Tibial nerve (tissue), 4 donors: ENCODE results near the gene LGR5. TPM values are rescaled to one million over a fixed set of nuclear protein-coding genes. Genes with fewer than 3 reads are reported as not detected.

Source experiments
- DNase-seq, 2 donors: peaks; one replicate each; pipeline ENCODE4 v3.0.0-alpha.2; 2019; ENCODE audit warnings: low spot score in 2 of 2
- H3K27ac ChIP-seq, 4 donors: fragments of 200-600 bp; sonication (generic) in 3 of 4; one replicate each; pipeline ENCODE4 v1.5.1; 2017 to 2019; ENCODE audit warnings: mild to moderate bottlenecking in 1 of 4
- H3K27me3 ChIP-seq, 2 donors: fragments of 200-600 bp; sonication (generic) in 1 of 2; one replicate each; pipeline versions ENCODE4 v1.5.1 to v1.6.0; 2017 to 2019
- H3K36me3 ChIP-seq, 3 donors: fragments of 200-600 bp; sonication (generic); one replicate each; pipeline ENCODE4 v1.5.1; 2018 to 2019
- H3K4me1 ChIP-seq, 4 donors: fragments of 200-600 bp; sonication (generic) in 3 of 4; one replicate each; pipeline ENCODE4 v1.5.1; 2017 to 2019
- H3K4me3 ChIP-seq, 4 donors: fragments of 200-600 bp; sonication (generic) in 3 of 4; one replicate each; pipeline ENCODE4 v1.5.1; 2017 to 2019; ENCODE audit warnings: mild to moderate bottlenecking in 1 of 4, moderate library complexity in 1 of 4
- H3K9me3 ChIP-seq, 4 donors: fragments of 200-600 bp; sonication (generic) in 3 of 4; one replicate each; pipeline ENCODE4 v1.5.1; 2017 to 2019
- EP300 ChIP-seq, 2 donors: sonication (generic); formaldehyde crosslinking; IDR thresholded peaks; one replicate each; pipeline ENCODE4 v1.6.1; 2017; ENCODE audit warnings: antibody characterized with exemption in 2 of 2, mild to moderate bottlenecking in 1 of 2
- POLR2A ChIP-seq, 2 donors: fragments of 450-650 bp; IDR thresholded peaks; one replicate each; pipeline ENCODE4 v1.6.1; 2017; ENCODE audit warnings: antibody characterized with exemption in 2 of 2, mild to moderate bottlenecking in 2 of 2, moderate library complexity in 2 of 2
- WGBS, 2 donors: methylation state at CpG; one replicate each; pipeline ENCODE4 v1.1.5; 2018; 5-methylcytosine and 5-hydroxymethylcytosine counted together
- total RNA-seq, 4 donors: library from RNA; depleted of rRNA; stranded (reverse); fragments of >200 nt; gene quantifications; one replicate each; pipeline ENCODE4 v1.1.0, GENCODE V29; 2016
- TF ChIP-seq, protein P1 (sequence below), 5 experiments: fragments of 200-600 bp in 3 of 5; fragments of 450-650 bp in 2 of 5; sonication (generic) in 3 of 5; IDR thresholded peaks; one replicate each; pipeline ENCODE4 v1.5.1; 2016 to 2019; ENCODE audit warnings: antibody characterized with exemption in 5 of 5, mild to moderate bottlenecking in 3 of 5, moderate library complexity in 2 of 5

LGR5 gene
- total RNA-seq, 4 donors from 2014 or later = 1.6 to 11.1 (median 7.7) TPM

- Histone ChIP-seq H3K36me3 (no peaks in the 10 kb centered on the region), H3K27ac (no peak overlapping the region), H3K4me1 (no peaks in the 10 kb centered on the region), H3K4me3 (no peak overlapping the region), H3K27me3 (no peaks in the 10 kb centered on the region), H3K9me3 (no peaks in the 10 kb centered on the region)
- no peak for DNase-seq
- TF ChIP-seq, protein P1, sequence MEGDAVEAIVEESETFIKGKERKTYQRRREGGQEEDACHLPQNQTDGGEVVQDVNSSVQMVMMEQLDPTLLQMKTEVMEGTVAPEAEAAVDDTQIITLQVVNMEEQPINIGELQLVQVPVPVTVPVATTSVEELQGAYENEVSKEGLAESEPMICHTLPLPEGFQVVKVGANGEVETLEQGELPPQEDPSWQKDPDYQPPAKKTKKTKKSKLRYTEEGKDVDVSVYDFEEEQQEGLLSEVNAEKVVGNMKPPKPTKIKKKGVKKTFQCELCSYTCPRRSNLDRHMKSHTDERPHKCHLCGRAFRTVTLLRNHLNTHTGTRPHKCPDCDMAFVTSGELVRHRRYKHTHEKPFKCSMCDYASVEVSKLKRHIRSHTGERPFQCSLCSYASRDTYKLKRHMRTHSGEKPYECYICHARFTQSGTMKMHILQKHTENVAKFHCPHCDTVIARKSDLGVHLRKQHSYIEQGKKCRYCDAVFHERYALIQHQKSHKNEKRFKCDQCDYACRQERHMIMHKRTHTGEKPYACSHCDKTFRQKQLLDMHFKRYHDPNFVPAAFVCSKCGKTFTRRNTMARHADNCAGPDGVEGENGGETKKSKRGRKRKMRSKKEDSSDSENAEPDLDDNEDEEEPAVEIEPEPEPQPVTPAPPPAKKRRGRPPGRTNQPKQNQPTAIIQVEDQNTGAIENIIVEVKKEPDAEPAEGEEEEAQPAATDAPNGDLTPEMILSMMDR (IDR thresholded peaks at IDR 0.05) = no peak
- no peak for TF ChIP-seq EP300 (IDR thresholded peaks at IDR 0.05)
- no peak for TF ChIP-seq POLR2A (IDR thresholded peaks at IDR 0.05)
- WGBS, 2 donors = 47 to 62% methylated on average over 1 of the region's 1 CpG
Observed at GRCh38 chr12:71585218-71585617, 145.6 kb downstream of the LGR5 start.

- Histone ChIP-seq H3K9me3 (no peaks in the 10 kb centered on the region), H3K36me3 (no peaks in the 10 kb centered on the region), H3K27ac (no peak overlapping the region), H3K27me3 (no peaks in the 10 kb centered on the region), H3K4me3 (no peak overlapping the region), H3K4me1 (no peaks in the 10 kb centered on the region)
- no peak for DNase-seq
- 79 to 84% methylated on average over 2 of the region's 2 CpGs for WGBS, 2 donors
- TF ChIP-seq EP300 (IDR thresholded peaks at IDR 0.05) = no peak
Observed at GRCh38 chr12:71587012-71587411, 147.4 kb downstream of the LGR5 start.

GRCh38 chr12:71589478-71589881 is 149.9 kb downstream of the LGR5 start:
- 72 to 76% methylated on average over 4 of the region's 4 CpGs for WGBS, 2 donors
- no peak overlapping the region for H3K4me3 ChIP-seq
- peaks cover 0 to 5% of the 10 kb centered on the region in 2 donors for H3K27me3 ChIP-seq
- H3K4me1 ChIP-seq = no peaks in the 10 kb centered on the region
- DNase-seq = no peak
- no peaks in the 10 kb centered on the region for H3K36me3 ChIP-seq
- TF ChIP-seq EP300 (IDR thresholded peaks at IDR 0.05) (no peak), POLR2A (IDR thresholded peaks at IDR 0.05) (no peak)
- TF ChIP-seq, protein P1 (IDR thresholded peaks at IDR 0.05) = no peak
- H3K9me3 ChIP-seq = no peaks in the 10 kb centered on the region
- no peak overlapping the region for H3K27ac ChIP-seq

GRCh38 chr12:71591601-71592000 is 152.0 kb downstream of the LGR5 start:
- Histone ChIP-seq H3K36me3 (no peaks in the 10 kb centered on the region), H3K27me3 (peaks cover 0 to 5% of the 10 kb centered on the region in 2 donors), H3K9me3 (no peaks in the 10 kb centered on the region), H3K4me1 (no peaks in the 10 kb centered on the region), H3K27ac (no peak overlapping the region), H3K4me3 (no peak overlapping the region)
- 52 to 54% methylated on average over 2 of the region's 2 CpGs for WGBS, 2 donors
- TF ChIP-seq, protein P1 (IDR thresholded peaks at IDR 0.05) = no peak
- TF ChIP-seq POLR2A (IDR thresholded peaks at IDR 0.05) (no peak), EP300 (IDR thresholded peaks at IDR 0.05) (no peak)
- no peak for DNase-seq

- Histone ChIP-seq H3K27me3 (peaks cover 0 to 5% of the 10 kb centered on the region in 2 donors), H3K4me1 (no peaks in the 10 kb centered on the region), H3K27ac (no peak overlapping the region), H3K4me3 (no peak overlapping the region), H3K36me3 (no peaks in the 10 kb centered on the region), H3K9me3 (no peaks in the 10 kb centered on the region)
- no peak for TF ChIP-seq POLR2A (IDR thresholded peaks at IDR 0.05)
- TF ChIP-seq, protein P1 (IDR thresholded peaks at IDR 0.05) = no peak
- TF ChIP-seq EP300 (IDR thresholded peaks at IDR 0.05) = no peak
- DNase-seq = no peak
- 40 to 46% methylated on average over 3 of the region's 3 CpGs for WGBS, 2 donors
Observed at GRCh38 chr12:71592841-71593240, 153.2 kb downstream of the LGR5 start.
